SK-N-SH treated with all-trans-retinoic acid at 6 μM for 48 hours (cell line): ENCODE results near the gene STN1.
A peak's percentile ranks its signal among the peaks of the same experiment; 100 is the strongest.

ENCODE experiments used
- ATAC-seq: fragments of 200-7000 bp; cut with Tn5 transposase; 3 replicates; pipeline ENCODE4 v1.9.1; 2020; ENCODE audit warnings: mild to moderate bottlenecking, moderate library complexity
- ARNTL ChIP-seq: fragments of 450-650 bp; formaldehyde crosslinking; IDR thresholded peaks from 2 replicates; pipeline ENCODE4 v1.5.0; 2020; ENCODE audit warnings: low read depth, mild to moderate bottlenecking, moderate library complexity, borderline replicate concordance
- BACH2 ChIP-seq: fragments of 250-450 bp; sonication (Bioruptor Pico); IDR thresholded peaks from 2 replicates; pipeline ENCODE4 v1.9.0; 2021; ENCODE audit warnings: mild to moderate bottlenecking, borderline replicate concordance
- CREB5 ChIP-seq: fragments of 250-450 bp; sonication (Bioruptor Pico); IDR thresholded peaks from 2 replicates; pipeline ENCODE4 v1.5.1; 2020; ENCODE audit warnings: low read depth, mild to moderate bottlenecking, moderate library complexity
- CSDC2 ChIP-seq: fragments of 250-450 bp; sonication (Bioruptor Pico); IDR thresholded peaks from 2 replicates; pipeline ENCODE4 v1.5.0; 2020; ENCODE audit warnings: mild to moderate bottlenecking, moderate library complexity
- CSRNP3 ChIP-seq: fragments of 250-450 bp; sonication (Bioruptor Pico); IDR thresholded peaks from 2 replicates; pipeline ENCODE4 v1.5.1; 2021; ENCODE audit warnings: mild to moderate bottlenecking, moderate library complexity
- ESRRG ChIP-seq: fragments of 250-450 bp; sonication (Bioruptor Pico); IDR thresholded peaks from 2 replicates; pipeline ENCODE4 v1.6.1; 2021; ENCODE audit warnings: mild to moderate bottlenecking
- GLIS3 ChIP-seq: fragments of 250-450 bp; sonication (Bioruptor Pico); IDR thresholded peaks from 2 replicates; pipeline ENCODE4 v1.5.0; 2020; ENCODE audit warnings: mild to moderate bottlenecking, moderate library complexity
- ISL1 ChIP-seq: fragments of 250-450 bp; sonication (Bioruptor Pico); IDR thresholded peaks from 2 replicates; pipeline ENCODE4 v2.1.2; 2022; ENCODE audit warnings: mild to moderate bottlenecking, moderate library complexity
- OSR1 ChIP-seq: fragments of 250-450 bp; sonication (Bioruptor Pico); IDR thresholded peaks from 2 replicates; pipeline ENCODE4 v1.8.0; 2022; ENCODE audit warnings: moderate library complexity, mild to moderate bottlenecking, inconsistent platforms
- PATZ1 ChIP-seq: fragments of 250-450 bp; sonication (Bioruptor Pico); IDR thresholded peaks from 2 replicates; pipeline ENCODE4 v1.8.0; 2020; ENCODE audit warnings: mild to moderate bottlenecking, moderate library complexity, borderline replicate concordance
- POU6F1 ChIP-seq: fragments of 250-450 bp; sonication (Bioruptor Pico); IDR thresholded peaks from 2 replicates; pipeline ENCODE4 v1.8.0; 2021; ENCODE audit warnings: low read depth, mild to moderate bottlenecking, moderate library complexity, borderline replicate concordance
- PPARA ChIP-seq: fragments of 250-450 bp; sonication (Bioruptor Pico); IDR thresholded peaks from 2 replicates; pipeline ENCODE4 v1.5.0; 2020; ENCODE audit warnings: mild to moderate bottlenecking, borderline replicate concordance
- RARB ChIP-seq: fragments of 250-450 bp; sonication (Bioruptor Pico); IDR thresholded peaks from 2 replicates; pipeline ENCODE4 v1.8.0; 2021; ENCODE audit warnings: mild to moderate bottlenecking, moderate library complexity
- TCF4 ChIP-seq: fragments of 250-450 bp; sonication (Bioruptor Pico); IDR thresholded peaks from 2 replicates; pipeline ENCODE4 v1.8.0; 2021; ENCODE audit warnings: mild to moderate bottlenecking, moderate library complexity, borderline replicate concordance
- TOX ChIP-seq: fragments of 250-450 bp; sonication (Bioruptor Pico); IDR thresholded peaks from 2 replicates; pipeline ENCODE4 v1.8.0; 2021; ENCODE audit warnings: mild to moderate bottlenecking, moderate library complexity, borderline replicate concordance
- TSHZ2 ChIP-seq: fragments of 250-450 bp; sonication (Bioruptor Pico); IDR thresholded peaks from 2 replicates; pipeline ENCODE4 v1.5.0; 2020; ENCODE audit warnings: mild to moderate bottlenecking, moderate library complexity
- ZC3H10 ChIP-seq: fragments of 250-450 bp; sonication (Bioruptor Pico); IDR thresholded peaks from 2 replicates; pipeline ENCODE4 v1.5.1; 2021; ENCODE audit warnings: mild to moderate bottlenecking, moderate library complexity
- ZFP30 ChIP-seq: fragments of 450-650 bp; formaldehyde crosslinking; IDR thresholded peaks from 2 replicates; pipeline ENCODE4 v1.5.0; 2022; ENCODE audit warnings: mild to moderate bottlenecking, moderate library complexity
- ZNF565 ChIP-seq: fragments of 450-650 bp; formaldehyde crosslinking; conservative IDR thresholded peaks from 2 replicates; pipeline ENCODE4 v1.5.0; 2020; ENCODE audit warnings: low read depth, mild to moderate bottlenecking, moderate library complexity
- ZNF70 ChIP-seq: fragments of 450-650 bp; formaldehyde crosslinking; IDR thresholded peaks from 2 replicates; pipeline ENCODE4 v1.5.0; 2020; ENCODE audit warnings: mild to moderate bottlenecking, moderate library complexity
- ZNF8 ChIP-seq: fragments of 450-650 bp; formaldehyde crosslinking; IDR thresholded peaks from 2 replicates; pipeline ENCODE4 v1.5.0; 2020; ENCODE audit warnings: mild to moderate bottlenecking, moderate library complexity

STN1 gene

GRCh38 chr10:103949728-103950127 lies 31.7 kb upstream of the STN1 start:
- ATAC-seq: no peak
- no peak for TF ChIP-seq CSDC2 (CRISPR knock-in tag)
- no peak for TF ChIP-seq ZC3H10 (CRISPR knock-in tag)
- no peak for TF ChIP-seq TCF4
- no peak for TF ChIP-seq CREB5
- TF ChIP-seq ESRRG (CRISPR knock-in tag): no peak
- peak; percentile 89 for TF ChIP-seq ZNF70 (CRISPR knock-in tag)
- TF ChIP-seq GLIS3 (CRISPR knock-in tag): no peak

GRCh38 chr10:103947799-103948516 lies 30.0 kb upstream of the STN1 start:
- no peak for ATAC-seq
- no peak for TF ChIP-seq ISL1
- TF ChIP-seq ZFP30 (CRISPR knock-in tag): no peak

- TF ChIP-seq CSDC2 (CRISPR knock-in tag) (no peak), PATZ1 (CRISPR knock-in tag) (no peak), CSRNP3 (no peak), TCF4 (no peak), ZFP30 (CRISPR knock-in tag) (no peak), ESRRG (CRISPR knock-in tag) (no peak), ISL1 (no peak), PPARA (CRISPR knock-in tag) (no peak), ZNF70 (CRISPR knock-in tag) (no peak), RARB (CRISPR knock-in tag) (no peak), ARNTL (CRISPR knock-in tag) (no peak), POU6F1 (CRISPR knock-in tag) (no peak), TOX (no peak), ZC3H10 (CRISPR knock-in tag) (no peak), CREB5 (no peak)
- ATAC-seq: no peak
Measured at GRCh38 chr10:103942866-103943265, 24.9 kb upstream of the STN1 start.

GRCh38 chr10:103941801-103942200 lies 23.8 kb upstream of the STN1 start:
- no peak for ATAC-seq
- TF ChIP-seq ESRRG (CRISPR knock-in tag) (no peak), PPARA (CRISPR knock-in tag) (no peak), TSHZ2 (CRISPR knock-in tag) (no peak), ZNF565 (CRISPR knock-in tag) (no peak), CSDC2 (CRISPR knock-in tag) (no peak), ARNTL (CRISPR knock-in tag) (no peak), ZNF70 (CRISPR knock-in tag) (no peak), ZNF8 (CRISPR knock-in tag) (no peak), CSRNP3 (no peak), ISL1 (no peak), BACH2 (no peak), POU6F1 (CRISPR knock-in tag) (no peak), OSR1 (CRISPR knock-in tag) (no peak), ZC3H10 (CRISPR knock-in tag) (no peak)
